Neural progenitor cell (in vitro differentiated cells): ENCODE measurements around the gene DNAAF5. TPM values are rescaled to one million over a fixed set of nuclear protein-coding genes. Genes with fewer than 3 reads are reported as not detected.

Experiments used
- DNase-seq: peaks from one replicate; pipeline ENCODE4 v3.0.0-alpha.2; 2016; ENCODE audit warnings: low spot score
- H2AFZ ChIP-seq: fragments of 200-600 bp; sonication (generic); replicated peaks from 2 replicates; pipeline ENCODE4 v1.6.1; 2016; ENCODE audit warnings: antibody characterized with exemption
- H3F3A ChIP-seq: fragments of 200-600 bp; sonication (generic); 2 replicates; pipeline ENCODE4 v1.6.1; 2016; ENCODE audit warnings: antibody characterized with exemption, low read depth
- H3K27ac ChIP-seq: fragments of 200-600 bp; sonication (generic); 2 replicates; pipeline ENCODE4 v1.5.1; 2016; ENCODE audit warnings: mild to moderate bottlenecking
- H3K27me3 ChIP-seq: fragments of 200-600 bp; sonication (generic); 2 replicates; pipeline ENCODE4 v1.6.1; 2016; ENCODE audit warnings: mild to moderate bottlenecking, moderate library complexity
- H3K36me3 ChIP-seq: fragments of 200-600 bp; sonication (generic); 2 replicates; pipeline ENCODE4 v1.5.1; 2016
- H3K4me1 ChIP-seq: fragments of 200-600 bp; sonication (generic); 2 replicates; pipeline ENCODE4 v1.6.1; 2016; ENCODE audit warnings: mixed run types
- H3K4me2 ChIP-seq: fragments of 200-600 bp; sonication (generic); 2 replicates; pipeline ENCODE4 v1.6.1; 2016
- H3K4me3 ChIP-seq: fragments of 200-600 bp; sonication (generic); 2 replicates; pipeline ENCODE4 v1.5.1; 2016
- H3K79me2 ChIP-seq: fragments of 200-600 bp; sonication (generic); 2 replicates; pipeline ENCODE4 v1.6.1; 2016; ENCODE audit warnings: low read depth
- H3K9ac ChIP-seq: fragments of 200-600 bp; sonication (generic); 2 replicates; pipeline ENCODE4 v1.6.1; 2016
- H3K9me3 ChIP-seq: fragments of 200-600 bp; sonication (generic); 2 replicates; pipeline ENCODE4 v1.5.1; 2016; ENCODE audit warnings: low read depth
- H4K20me1 ChIP-seq: fragments of 200-600 bp; sonication (generic); 2 replicates; pipeline ENCODE4 v1.6.1; 2016; ENCODE audit warnings: low read depth
- H3K27ac Mint-ChIP-seq: 3 replicates; pipeline ENCODE4 v1.8.0; 2021; ENCODE audit warnings: mixed read lengths
- H3K27me3 Mint-ChIP-seq: 2 replicates; pipeline ENCODE4 v1.8.0; 2022; ENCODE audit warnings: low read depth, mild to moderate bottlenecking, inconsistent platforms, moderate library complexity, mixed read lengths; ENCODE audit not compliant: insufficient read depth
- H3K36me3 Mint-ChIP-seq: 3 replicates; pipeline ENCODE4 v1.8.0; 2021; ENCODE audit warnings: mixed read lengths
- H3K4me1 Mint-ChIP-seq: 3 replicates; pipeline ENCODE4 v1.8.0; 2021; ENCODE audit warnings: mixed read lengths
- H3K4me3 Mint-ChIP-seq: 3 replicates; pipeline ENCODE4 v1.8.0; 2021; ENCODE audit warnings: mild to moderate bottlenecking, moderate library complexity, mixed read lengths
- H3K9me3 Mint-ChIP-seq: 3 replicates; pipeline ENCODE4 v1.8.0; 2020; ENCODE audit warnings: mixed read lengths
- CTCF ChIP-seq: fragments of 200-600 bp; sonication (generic); IDR thresholded peaks from 2 replicates; pipeline ENCODE4 v1.5.1; 2017; ENCODE audit warnings: antibody characterized with exemption, mild to moderate bottlenecking
- EZH2 ChIP-seq: fragments of 200-600 bp; sonication (generic); IDR thresholded peaks from 2 replicates; pipeline ENCODE4 v1.6.1; 2017; ENCODE audit warnings: antibody characterized with exemption, mild to moderate bottlenecking, moderate library complexity
- EZH2phosphoT487 ChIP-seq: fragments of 200-600 bp; sonication (generic); IDR thresholded peaks from 2 replicates; pipeline ENCODE4 v1.6.1; 2017; ENCODE audit warnings: antibody characterized with exemption
- total RNA-seq: library from RNA; depleted of rRNA; stranded (reverse); fragments of >200 nt; gene quantifications from 2 replicates; pipeline ENCODE4 v1.2.3, GENCODE V29; 2015; ENCODE audit warnings: low replicate concordance

DNAAF5 gene
- total RNA-seq, 1 donor from 2014 or later = 23.5 TPM

- Histone ChIP-seq H3F3A (peaks cover 10% of the 10 kb centered on the region), H3K27ac (no peak overlapping the region), H2AFZ (no peak overlapping the region), H3K79me2 (peaks cover 68% of the 10 kb centered on the region), H3K4me1 (no peaks in the 10 kb centered on the region), H3K9ac (no peak overlapping the region), H3K4me3 (no peak overlapping the region), H3K4me2 (no peak overlapping the region), H4K20me1 (no peaks in the 10 kb centered on the region), H3K27me3 (no peaks in the 10 kb centered on the region), H3K36me3 (no peaks in the 10 kb centered on the region), H3K9me3 (peaks cover 6% of the 10 kb centered on the region)
- Mint-ChIP-seq H3K9me3 (peaks cover 4% of the 10 kb centered on the region), H3K27ac (no peak overlapping the region), H3K36me3 (peaks cover 25% of the 10 kb centered on the region), H3K4me3 (no peak overlapping the region), H3K27me3 (no peaks in the 10 kb centered on the region), H3K4me1 (peaks cover 2% of the 10 kb centered on the region)
- TF ChIP-seq EZH2 (no peak), EZH2phosphoT487 (no peak), CTCF (no peak)
- DNase-seq = no peak
Observed at GRCh38 chr7:734808-735207, 8.3 kb downstream of the DNAAF5 start.

- H3K36me3 ChIP-seq = no peaks in the 10 kb centered on the region
- Mint-ChIP-seq H3K27ac (no peak overlapping the region), H3K4me3 (no peak overlapping the region), H3K36me3 (peaks cover 14% of the 10 kb centered on the region), H3K9me3 (peaks cover 1% of the 10 kb centered on the region), H3K4me1 (no peaks in the 10 kb centered on the region), H3K27me3 (no peaks in the 10 kb centered on the region)
- H3K27ac ChIP-seq = no peak overlapping the region
- no peaks in the 10 kb centered on the region for H3K27me3 ChIP-seq
- no peak overlapping the region for H3K4me3 ChIP-seq
- no peaks in the 10 kb centered on the region for H3K4me1 ChIP-seq
- no peak for DNase-seq
- H3K79me2 ChIP-seq = peaks cover 55% of the 10 kb centered on the region
- H3K4me2 ChIP-seq = no peak overlapping the region
- H3K9me3 ChIP-seq = peaks cover 6% of the 10 kb centered on the region
- no peak overlapping the region for H3K9ac ChIP-seq
- no peak overlapping the region for H2AFZ ChIP-seq
- peaks cover 10% of the 10 kb centered on the region for H3F3A ChIP-seq
- H4K20me1 ChIP-seq = no peaks in the 10 kb centered on the region
- TF ChIP-seq CTCF (no peak), EZH2phosphoT487 (no peak), EZH2 (no peak)
Observed at GRCh38 chr7:738241-738640, 11.7 kb downstream of the DNAAF5 start.

- H3F3A ChIP-seq = peaks cover 10% of the 10 kb centered on the region
- Mint-ChIP-seq H3K36me3 (peaks cover 14% of the 10 kb centered on the region), H3K27me3 (no peaks in the 10 kb centered on the region), H3K9me3 (no peaks in the 10 kb centered on the region), H3K4me1 (no peaks in the 10 kb centered on the region), H3K27ac (no peak overlapping the region), H3K4me3 (no peak overlapping the region)
- no peak overlapping the region for H3K9ac ChIP-seq
- no peak overlapping the region for H3K27ac ChIP-seq
- no peaks in the 10 kb centered on the region for H4K20me1 ChIP-seq
- TF ChIP-seq CTCF = no peak
- no peak for TF ChIP-seq EZH2
- TF ChIP-seq EZH2phosphoT487 = no peak
- no peaks in the 10 kb centered on the region for H3K4me1 ChIP-seq
- no peaks in the 10 kb centered on the region for H3K36me3 ChIP-seq
- no peak overlapping the region for H3K4me3 ChIP-seq
- H3K79me2 ChIP-seq = peaks cover 49% of the 10 kb centered on the region
- H2AFZ ChIP-seq = no peak overlapping the region
- H3K27me3 ChIP-seq = no peaks in the 10 kb centered on the region
- no peak for DNase-seq
- peaks cover 6% of the 10 kb centered on the region for H3K9me3 ChIP-seq
- no peak overlapping the region for H3K4me2 ChIP-seq
Observed at GRCh38 chr7:738723-739454, 12.4 kb downstream of the DNAAF5 start.
